GM08714 (cell line): Measurements from ENCODE around the gene CPNE4.

Experiments
- H3K4me3 ChIP-seq: fragments of 200-500 bp; sonication (Bioruptor generic); 2 replicates; pipeline ENCODE4 v1.5.1; 2014; ENCODE audit warnings: mild to moderate bottlenecking, low read length, inconsistent platforms
- ZNF274 ChIP-seq: IDR thresholded peaks from 2 replicates; pipeline ENCODE4 v1.6.1; 2012; ENCODE audit warnings: mild to moderate bottlenecking, low read depth, low read length

Gene CPNE4

GRCh38 chr3:131694376-131694775, 340.4 kb downstream of the CPNE4 start:
- no peak for TF ChIP-seq ZNF274
- no peak overlapping the region for H3K4me3 ChIP-seq

- TF ChIP-seq ZNF274 = no peak
- no peak overlapping the region for H3K4me3 ChIP-seq
Observed at GRCh38 chr3:131692356-131692755, 342.5 kb downstream of the CPNE4 start.

GRCh38 chr3:131690800-131691199, 344.0 kb downstream of the CPNE4 start:
- TF ChIP-seq ZNF274 = no peak
- no peak overlapping the region for H3K4me3 ChIP-seq

- no peak for TF ChIP-seq ZNF274
- H3K4me3 ChIP-seq = no peak overlapping the region
Observed at GRCh38 chr3:131688370-131688769, 346.4 kb downstream of the CPNE4 start.

GRCh38 chr3:131669600-131669999, 365.2 kb downstream of the CPNE4 start:
- H3K4me3 ChIP-seq = no peak overlapping the region
- no peak for TF ChIP-seq ZNF274

- no peak for TF ChIP-seq ZNF274
- H3K4me3 ChIP-seq = no peak overlapping the region
Observed at GRCh38 chr3:131658771-131659170, 376.0 kb downstream of the CPNE4 start.

GRCh38 chr3:131658115-131658514, 376.7 kb downstream of the CPNE4 start:
- TF ChIP-seq ZNF274 = no peak
- H3K4me3 ChIP-seq = no peak overlapping the region

- H3K4me3 ChIP-seq = no peak overlapping the region
- TF ChIP-seq ZNF274 = no peak
Observed at GRCh38 chr3:131655070-131655690, 379.6 kb downstream of the CPNE4 start.

GRCh38 chr3:131645638-131646037, 389.2 kb downstream of the CPNE4 start:
- H3K4me3 ChIP-seq = no peak overlapping the region
- TF ChIP-seq ZNF274 = no peak

GRCh38 chr3:131636266-131636775, 398.5 kb downstream of the CPNE4 start:
- no peak for TF ChIP-seq ZNF274
- H3K4me3 ChIP-seq = no peak overlapping the region

- no peak for TF ChIP-seq ZNF274
Observed at GRCh38 chr3:131630807-131631206, 404.0 kb downstream of the CPNE4 start.

GRCh38 chr3:131630097-131630496, 404.7 kb downstream of the CPNE4 start:
- no peak for TF ChIP-seq ZNF274
- H3K4me3 ChIP-seq = no peak overlapping the region

More at GRCh38 chr3:131630807-131631206, 404.0 kb downstream of the CPNE4 start:
- no peak overlapping the region for H3K4me3 ChIP-seq

GRCh38 chr3:131623431-131623830, 411.4 kb downstream of the CPNE4 start:
- H3K4me3 ChIP-seq = no peak overlapping the region
- no peak for TF ChIP-seq ZNF274

GRCh38 chr3:131622726-131623125, 412.1 kb downstream of the CPNE4 start:
- no peak overlapping the region for H3K4me3 ChIP-seq
- no peak for TF ChIP-seq ZNF274

- no peak overlapping the region for H3K4me3 ChIP-seq
- TF ChIP-seq ZNF274 = no peak
Observed at GRCh38 chr3:131620977-131621376, 413.8 kb downstream of the CPNE4 start.

- H3K4me3 ChIP-seq = no peak overlapping the region
- TF ChIP-seq ZNF274 = no peak
Observed at GRCh38 chr3:131619821-131620220, 415.0 kb downstream of the CPNE4 start.
